Fibroblast of skin of right quadriceps (primary cell): ENCODE data around the gene TPD52L1.
"Not testable (repeated sequence)": the region's sequence is repeated elsewhere in the genome, so short reads cannot be mapped to it uniquely, and the experiment has no call there.

Experiments used
- DNase-seq: peaks from one replicate; pipeline ENCODE4 v3.0.0-alpha.2; 2013

Gene TPD52L1

DNA sequence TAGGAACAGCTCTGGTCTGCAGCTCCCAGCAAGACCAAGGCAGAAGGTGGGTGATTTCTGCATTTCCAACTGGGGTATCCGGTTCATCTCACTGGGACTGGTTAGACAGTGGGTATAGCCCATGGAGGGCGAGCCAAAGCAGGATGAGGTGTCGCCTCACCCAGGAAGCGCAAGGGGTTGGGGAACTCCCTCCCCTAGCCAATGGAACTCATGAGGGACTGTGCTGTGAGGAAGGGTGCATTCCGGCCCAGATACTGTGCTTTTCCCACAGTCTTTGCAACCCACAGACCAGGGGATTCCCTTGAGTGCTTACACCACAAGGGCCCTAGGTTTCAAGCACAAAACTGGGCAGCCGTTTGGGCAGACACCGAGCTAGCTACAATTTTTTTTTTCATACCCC lies 126.4 kb downstream of the TPD52L1 start:
- no peak for DNase-seq

DNA sequence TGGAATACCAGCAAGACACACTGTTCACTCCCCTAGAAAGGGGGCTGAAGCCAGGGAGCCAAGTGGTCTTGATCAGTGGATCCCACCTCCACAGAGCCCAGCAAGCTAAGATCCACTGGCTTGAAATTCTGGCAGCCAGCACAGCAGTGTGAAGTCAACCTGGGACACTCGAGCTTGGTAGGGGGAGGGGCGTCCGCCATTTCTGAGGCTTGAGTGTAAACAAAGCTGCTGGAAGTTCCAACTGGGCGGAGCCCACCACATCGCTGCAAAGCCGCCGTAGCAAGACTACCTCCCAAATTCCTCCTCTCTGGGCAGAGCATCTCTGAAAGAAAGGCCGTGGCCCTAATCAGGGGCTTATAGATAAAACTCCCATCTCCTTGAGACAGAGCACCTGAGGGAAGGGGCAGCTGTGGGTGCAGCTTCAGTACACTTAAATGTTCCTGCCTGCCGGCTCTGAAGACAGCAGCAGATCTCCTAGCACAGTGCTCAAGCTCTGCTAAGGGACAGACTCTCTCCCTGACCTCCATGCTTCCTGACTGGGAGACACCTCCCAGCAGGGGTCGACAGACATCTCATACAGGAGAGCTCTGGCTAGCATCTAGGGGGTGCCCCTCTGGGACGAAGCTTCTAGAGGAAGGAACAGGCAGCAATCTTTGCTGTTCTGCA lies 126.9 kb downstream of the TPD52L1 start:
- not testable (repeated sequence) for DNase-seq

GRCh38 chr6:125282470-125282869 lies 128.9 kb downstream of the TPD52L1 start:
- DNase-seq = not testable (repeated sequence)

DNA sequence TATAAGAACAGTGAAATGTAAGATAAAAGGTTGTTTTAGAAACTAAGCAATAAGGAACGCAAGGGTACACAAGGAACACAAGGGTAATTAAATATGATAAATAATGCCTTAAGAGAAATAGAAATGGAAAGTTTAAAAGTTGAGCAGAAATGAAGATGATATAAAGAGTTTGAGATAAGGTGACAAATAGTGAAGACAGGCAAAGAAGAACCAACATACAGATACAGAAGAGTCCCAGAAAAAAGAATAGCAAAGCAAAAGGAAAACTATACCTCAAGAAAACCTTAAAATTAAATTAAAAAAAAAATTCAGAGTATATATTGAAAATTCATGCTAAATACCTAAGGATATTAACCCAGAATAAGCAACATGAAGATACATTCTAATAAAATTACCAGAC lies 131.8 kb downstream of the TPD52L1 start:
- DNase-seq = no peak

DNA sequence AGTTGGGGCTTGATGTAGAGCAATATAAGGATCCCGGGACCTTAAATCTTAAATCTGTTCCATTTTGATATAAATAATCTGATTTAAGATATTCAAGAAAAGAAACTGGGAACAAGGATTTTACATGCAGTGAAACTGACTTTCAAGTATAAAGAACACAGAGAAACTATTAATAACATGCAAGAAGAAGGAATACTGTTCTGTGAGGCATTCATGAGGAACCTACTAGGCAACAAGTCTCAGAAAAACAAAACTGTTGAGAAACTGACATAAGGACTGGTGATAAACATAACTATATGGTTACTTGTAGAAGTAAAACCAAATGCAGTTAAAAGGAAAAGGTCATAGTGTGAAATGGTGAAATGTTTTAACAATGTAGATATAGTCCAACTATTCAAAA lies 132.4 kb downstream of the TPD52L1 start:
- DNase-seq = no peak

DNA sequence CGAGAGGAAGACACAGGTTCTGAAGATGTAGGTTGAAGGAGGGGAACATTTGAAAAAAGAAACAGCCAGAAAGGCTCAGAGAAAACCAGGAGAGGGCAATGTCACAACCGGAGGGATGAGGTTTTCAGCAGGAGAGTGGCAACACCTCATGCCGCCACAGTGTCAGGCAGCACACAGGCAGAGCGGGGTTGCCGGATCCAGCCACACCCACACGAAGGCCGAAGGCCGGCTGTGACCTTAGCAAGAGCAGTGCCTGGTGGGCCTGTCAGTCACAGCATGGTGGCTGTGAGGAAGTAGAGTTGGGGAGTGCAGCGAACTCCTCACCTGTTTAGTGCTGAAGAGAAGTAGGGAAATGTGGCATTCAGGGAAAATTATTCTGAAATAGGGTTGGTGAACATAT lies 134.1 kb downstream of the TPD52L1 start:
- DNase-seq = no peak

DNA sequence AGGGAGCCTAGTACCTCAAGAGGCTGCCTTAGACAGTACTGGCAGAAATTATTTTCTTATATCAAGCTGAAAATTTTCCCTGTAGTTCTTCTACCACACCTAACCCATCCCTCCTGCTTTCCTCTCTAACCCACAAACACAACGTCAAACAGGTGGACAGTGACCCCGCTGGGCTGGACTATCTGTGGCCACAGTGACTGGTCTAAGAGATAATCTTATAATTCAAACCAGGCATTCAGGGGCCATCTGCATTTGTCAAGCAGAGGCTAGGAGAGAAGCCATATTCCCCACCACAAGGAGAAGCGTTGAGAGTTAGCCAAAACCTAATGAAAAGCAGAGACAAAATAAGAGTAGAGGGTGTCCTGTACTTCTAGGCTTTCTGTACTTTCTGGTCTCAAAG lies 140.0 kb downstream of the TPD52L1 start:
- DNase-seq = no peak

DNA sequence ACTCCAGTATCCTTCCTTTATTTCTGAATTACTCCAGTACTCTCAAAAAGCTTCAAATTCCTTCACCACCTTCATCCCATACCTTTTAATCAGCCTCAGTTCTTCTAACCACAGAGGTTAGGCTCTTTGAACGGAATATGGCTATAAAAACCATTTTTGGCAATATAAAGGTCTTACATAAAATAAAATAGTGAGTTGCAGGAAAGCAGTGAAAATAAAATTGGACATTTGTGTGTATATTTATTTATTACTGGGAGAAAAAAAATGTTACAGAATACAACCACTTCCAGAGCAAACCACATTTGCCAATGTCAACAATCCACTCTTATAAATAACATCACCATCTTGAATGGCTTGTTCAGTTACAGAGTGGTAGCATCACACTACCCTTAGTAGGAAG lies 140.5 kb downstream of the TPD52L1 start:
- no peak for DNase-seq

DNA sequence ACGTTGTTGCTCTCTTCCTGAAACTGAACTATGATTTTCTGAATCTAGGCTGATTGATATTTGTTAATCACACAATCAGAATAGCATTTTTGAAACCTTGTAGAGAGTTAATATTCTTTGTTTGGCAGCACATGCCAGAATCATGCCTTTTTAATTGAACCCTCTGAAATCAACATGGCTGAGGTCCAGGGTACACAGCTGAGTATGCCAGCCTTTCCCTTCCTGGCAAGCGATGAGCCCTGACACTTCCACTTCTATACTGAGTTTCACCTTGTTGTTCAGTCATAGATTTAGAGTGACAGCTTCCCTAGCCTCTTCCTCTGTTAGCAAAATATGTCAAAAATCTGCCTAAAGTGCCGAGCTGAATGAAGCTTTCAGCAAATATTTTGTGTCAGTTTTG lies 141.4 kb downstream of the TPD52L1 start:
- no peak for DNase-seq

- no peak for DNase-seq
These were observed 142.9 kb downstream of the TPD52L1 start for GRCh38 chr6:125296471-125296870.

GRCh38 chr6:125299257-125299656 lies 145.7 kb downstream of the TPD52L1 start:
- no peak for DNase-seq

GRCh38 chr6:125300992-125301434 lies 147.4 kb downstream of the TPD52L1 start:
- DNase-seq = peak; percentile 59

DNA sequence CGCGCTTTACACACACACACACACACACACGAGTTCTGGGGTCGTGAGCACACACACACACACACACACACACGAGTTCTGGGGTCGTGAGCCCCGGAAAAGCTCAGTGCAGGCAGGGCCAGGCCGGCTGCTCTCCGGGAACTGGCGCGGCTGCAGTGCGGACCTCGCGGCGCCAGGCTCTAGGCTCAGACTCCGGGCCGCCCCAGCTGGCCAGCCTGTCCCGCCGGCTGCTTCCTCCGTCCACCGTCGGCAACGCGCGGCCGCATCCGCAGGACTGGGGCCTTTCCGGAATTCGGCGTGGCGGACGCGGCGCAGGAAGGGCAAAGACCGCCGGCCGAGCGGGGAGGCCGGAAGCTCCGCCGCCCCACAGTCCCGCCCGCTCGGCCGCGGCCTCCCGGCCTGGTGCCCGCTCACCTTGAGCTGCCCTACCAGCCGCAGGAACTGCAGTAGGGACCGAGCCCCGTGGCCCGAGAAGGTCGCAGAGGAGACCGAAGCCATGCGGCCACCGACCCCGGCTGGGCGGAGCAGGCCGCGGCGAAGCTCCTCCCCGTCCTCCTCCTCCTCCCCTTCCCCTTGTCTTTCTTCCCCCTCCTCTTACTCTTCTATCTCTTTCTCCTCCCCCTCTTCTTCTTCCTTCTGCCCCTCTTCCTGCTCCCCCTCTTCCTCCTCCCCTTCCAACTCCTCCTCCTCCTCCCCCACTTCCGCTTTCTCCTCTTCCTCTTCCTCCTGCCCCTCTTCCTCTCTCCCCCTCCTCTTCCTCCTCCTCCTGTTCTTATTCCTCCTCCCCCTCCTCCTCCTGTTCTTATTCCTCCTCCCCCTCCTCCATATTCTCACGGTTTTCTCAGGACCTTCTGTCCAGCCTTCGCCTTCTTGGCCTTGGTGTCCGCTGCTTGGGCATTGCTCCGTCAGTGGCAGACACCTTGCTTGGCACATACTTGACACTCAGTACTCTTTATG lies 148.1 kb downstream of the TPD52L1 start, which contains the start of gene HDDC2:
HDDC2 (minus strand) TSS at position 533 of the 957 bp plus-strand sequence; CDS start at position 498, 35 bp downstream.
- peak; percentile 62 for DNase-seq

DNA sequence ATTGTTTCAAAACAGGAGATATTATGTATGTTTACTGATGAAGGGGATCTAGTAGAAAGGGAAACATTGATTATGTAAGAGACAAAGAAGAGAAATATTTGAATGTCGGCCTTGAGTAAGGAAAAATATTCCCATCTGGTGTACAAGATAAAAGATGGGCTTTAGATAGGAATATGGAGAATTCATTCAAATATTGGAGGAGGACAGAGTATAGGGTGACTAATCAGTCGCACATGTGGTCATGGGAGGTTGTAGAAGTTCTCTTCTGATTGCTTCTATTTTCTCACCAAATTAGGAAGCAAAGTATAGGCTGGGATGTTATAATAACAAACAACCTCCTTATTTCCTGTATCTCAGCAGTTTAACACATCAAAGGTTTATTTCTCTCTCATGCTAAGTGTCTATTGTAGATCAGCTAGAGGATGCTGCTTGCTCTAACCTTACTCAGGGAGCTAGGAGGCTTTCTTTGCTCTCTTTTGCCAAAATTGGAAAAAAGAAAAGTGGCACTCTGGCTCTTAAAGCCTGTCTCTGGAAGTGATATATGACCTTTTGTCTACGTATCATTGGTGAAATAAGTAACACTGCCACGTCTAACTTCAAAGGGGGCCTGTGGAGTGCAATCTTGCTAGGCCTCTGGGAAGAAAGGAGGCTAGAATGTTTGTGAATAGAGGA lies 149.4 kb downstream of the TPD52L1 start:
- DNase-seq = peak; percentile 68

DNA sequence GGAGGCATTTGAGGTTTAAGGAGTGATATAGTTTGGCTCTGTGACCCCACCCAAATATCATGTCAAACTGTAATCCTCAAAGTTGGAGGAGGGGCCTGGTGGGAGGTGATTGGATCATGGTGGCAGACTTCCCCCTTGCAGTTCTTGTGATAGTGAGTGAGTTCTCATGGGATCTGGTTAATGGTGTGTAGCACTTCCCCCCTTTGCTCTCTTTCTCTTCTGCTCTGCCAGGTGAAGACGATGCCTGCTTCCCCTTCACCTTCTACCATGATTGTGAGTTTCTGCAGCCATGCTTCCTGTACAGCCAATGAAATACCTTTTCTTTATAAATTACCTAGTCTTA lies 149.9 kb downstream of the TPD52L1 start:
- DNase-seq = no peak

DNA sequence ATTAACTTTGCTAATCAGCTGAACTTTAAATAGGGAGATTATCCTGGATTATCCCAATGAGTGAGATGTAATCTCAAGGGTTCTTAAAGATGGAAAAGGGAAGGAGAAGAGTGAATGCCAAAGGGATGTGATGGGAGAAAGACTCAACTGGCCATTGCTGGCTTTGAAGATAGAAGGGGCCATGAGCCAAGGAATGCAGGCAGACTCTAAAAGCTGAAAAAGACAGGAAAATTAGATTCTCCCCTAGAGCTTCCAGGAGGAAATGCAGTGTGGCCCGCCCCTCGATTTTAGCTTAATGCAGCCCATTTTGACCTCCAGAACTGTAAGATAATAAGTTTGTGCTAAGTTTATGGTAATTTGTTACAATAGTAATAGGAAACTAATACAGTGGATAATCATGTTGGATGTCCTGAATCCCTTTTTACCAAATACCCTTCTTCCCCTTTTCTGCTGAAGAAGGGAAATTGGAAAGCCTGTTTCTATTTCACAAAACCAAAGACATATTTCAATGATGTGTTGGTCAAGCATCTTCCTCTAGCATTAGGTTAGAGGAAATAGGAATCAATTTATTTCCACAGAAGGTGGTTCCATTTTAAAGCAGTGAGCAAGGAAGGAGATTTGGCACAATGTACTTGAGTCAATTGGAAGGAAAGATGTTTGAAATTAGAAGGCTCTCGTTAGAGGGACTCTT lies 151.5 kb downstream of the TPD52L1 start:
- DNase-seq = no peak

DNA sequence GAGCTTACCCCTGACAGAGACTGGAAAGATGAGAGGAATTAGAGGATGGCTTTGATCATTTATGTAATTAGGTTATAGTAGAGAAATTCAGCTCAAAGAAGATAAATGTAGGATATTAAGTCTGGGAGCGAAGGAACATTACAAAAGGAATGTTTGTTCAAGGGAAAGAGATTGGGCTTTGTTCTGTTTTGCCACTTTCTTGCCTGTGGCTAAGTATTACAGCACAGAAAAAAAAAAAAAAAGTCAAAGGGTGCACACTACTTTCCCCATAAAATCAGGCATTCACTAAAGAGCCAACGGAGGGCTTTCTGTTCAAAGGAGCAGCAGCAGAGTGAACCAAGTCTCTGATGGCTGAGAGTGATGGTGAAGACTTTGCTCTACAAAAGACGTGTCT lies 153.2 kb downstream of the TPD52L1 start:
- no peak for DNase-seq

DNA sequence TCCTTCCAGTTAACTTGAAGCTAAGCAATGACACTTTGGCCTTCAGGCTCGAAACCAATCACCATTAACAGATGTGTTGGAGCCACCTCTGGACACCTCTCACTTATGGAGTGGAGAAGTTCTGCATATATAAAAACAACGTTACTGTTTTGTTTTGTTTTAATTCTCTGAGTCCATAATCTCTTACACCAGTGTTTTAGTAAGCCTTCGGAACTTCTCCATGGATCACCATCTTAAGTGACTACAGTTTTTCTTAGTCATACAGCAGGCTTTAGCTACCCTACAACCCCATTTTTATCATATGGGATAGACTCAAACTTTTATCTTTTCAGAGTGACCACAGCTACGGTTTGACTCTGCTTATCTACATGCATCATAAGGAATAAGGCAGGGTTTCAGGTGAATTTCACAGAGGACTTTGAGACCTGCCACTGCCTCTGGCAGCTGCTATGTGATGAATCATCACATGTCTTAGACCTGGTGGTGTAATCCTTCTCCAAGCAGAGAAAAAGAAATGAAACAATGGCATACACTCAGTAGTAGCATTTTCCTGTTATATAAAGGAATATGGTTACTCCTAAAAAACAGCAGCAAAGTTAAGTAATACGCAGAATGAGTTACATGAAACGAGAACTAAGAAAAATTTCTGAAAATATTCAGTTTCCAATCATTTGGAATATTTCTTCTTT lies 153.7 kb downstream of the TPD52L1 start:
- peak; percentile 14 for DNase-seq

- peak; percentile 18 for DNase-seq
These were observed 154.5 kb downstream of the TPD52L1 start for GRCh38 chr6:125307964-125308615.

DNA sequence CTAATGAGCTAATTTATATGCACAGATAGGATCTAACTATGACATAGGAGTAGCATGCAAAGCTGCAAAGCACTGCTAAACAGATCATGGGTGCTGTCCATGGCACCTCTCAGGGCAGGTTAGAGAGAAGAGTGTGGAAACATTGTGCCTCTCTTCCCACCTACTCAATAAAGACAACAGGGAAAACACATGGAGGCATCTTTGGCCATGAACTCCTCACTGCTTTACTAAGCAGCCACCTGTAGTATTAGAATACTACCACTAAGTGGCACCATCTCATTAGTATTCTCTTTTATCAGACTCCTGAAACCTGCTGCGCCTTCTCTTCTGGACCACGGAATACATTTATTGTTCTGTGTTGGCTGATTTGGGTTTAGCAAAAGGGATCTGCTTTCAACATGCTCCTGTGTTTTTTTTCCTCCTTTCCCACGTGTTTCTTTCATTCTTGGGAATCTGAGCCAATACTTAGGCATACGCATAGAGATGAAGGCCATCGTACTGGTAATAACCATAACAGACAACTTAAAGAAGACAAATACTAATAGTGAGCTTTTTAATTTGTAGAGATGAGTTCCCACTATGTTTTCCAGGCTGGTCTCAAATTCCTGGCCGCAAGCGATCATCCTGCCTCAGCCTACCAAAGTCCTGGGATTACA lies 157.5 kb downstream of the TPD52L1 start:
- peak; percentile 56 for DNase-seq

DNA sequence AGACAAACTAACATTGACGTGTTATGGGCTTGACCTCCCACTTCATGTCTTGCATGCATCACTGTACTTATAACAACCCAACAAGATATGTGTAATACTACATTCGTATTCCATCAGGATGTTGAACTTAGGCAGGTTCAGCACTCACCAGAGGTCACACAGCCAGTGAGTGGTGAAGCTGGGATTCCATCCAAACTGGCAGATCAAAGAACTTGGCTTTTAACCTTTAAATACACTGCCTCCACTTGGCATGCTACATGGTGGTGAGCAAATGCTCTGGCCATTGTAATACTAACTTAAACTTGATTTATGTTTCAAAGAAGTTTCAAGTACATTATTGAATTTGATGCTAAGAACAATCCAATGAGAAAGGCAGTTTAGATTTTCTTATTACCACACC lies 158.9 kb downstream of the TPD52L1 start:
- DNase-seq = no peak
